Ishikawa (cell line): Measurements from ENCODE around the gene NSUN4.

Experiments
- CEBPB ChIP-seq: IDR thresholded peaks from 2 replicates; pipeline ENCODE4 v1.6.1; 2012
- CREB1 ChIP-seq: IDR thresholded peaks from 2 replicates; pipeline ENCODE4 v1.6.1; 2012; ENCODE audit warnings: low read depth
- EGR1 ChIP-seq: IDR thresholded peaks from 2 replicates; pipeline ENCODE4 v1.6.1; 2012
- EP300 ChIP-seq: IDR thresholded peaks from 2 replicates; pipeline ENCODE4 v1.6.1; 2012; ENCODE audit warnings: borderline replicate concordance
- FOXM1 ChIP-seq: IDR thresholded peaks from 2 replicates; pipeline ENCODE4 v1.6.1; 2012; ENCODE audit warnings: low read depth, borderline replicate concordance
- MAX ChIP-seq: IDR thresholded peaks from 2 replicates; pipeline ENCODE4 v1.6.1; 2012
- NFIC ChIP-seq: IDR thresholded peaks from 2 replicates; pipeline ENCODE4 v1.6.1; 2012
- RAD21 ChIP-seq: IDR thresholded peaks from 2 replicates; pipeline ENCODE4 v1.6.1; 2012; ENCODE audit warnings: low read depth
- TAF1 ChIP-seq: IDR thresholded peaks from 2 replicates; pipeline ENCODE4 v1.6.1; 2012; ENCODE audit warnings: low read depth, mild to moderate bottlenecking
- TCF12 ChIP-seq: IDR thresholded peaks from 2 replicates; pipeline ENCODE4 v1.6.1; 2012; ENCODE audit warnings: low read depth
- TEAD4 ChIP-seq: IDR thresholded peaks from 2 replicates; pipeline ENCODE4 v1.6.1; 2012
- YY1 ChIP-seq: IDR thresholded peaks from 2 replicates; pipeline ENCODE4 v1.6.1; 2012; ENCODE audit warnings: low read depth
- ZBTB7A ChIP-seq: IDR thresholded peaks from 2 replicates; pipeline ENCODE4 v1.6.1; 2012; ENCODE audit warnings: low read depth
- TF ChIP-seq, protein P1 (sequence below): IDR thresholded peaks from 2 replicates; pipeline ENCODE4 v1.6.1; 2012; ENCODE audit warnings: low read depth, mild to moderate bottlenecking
- TF ChIP-seq, protein P2 (sequence below): IDR thresholded peaks from 2 replicates; pipeline ENCODE4 v1.6.1; 2012

The NSUN4 gene

DNA sequence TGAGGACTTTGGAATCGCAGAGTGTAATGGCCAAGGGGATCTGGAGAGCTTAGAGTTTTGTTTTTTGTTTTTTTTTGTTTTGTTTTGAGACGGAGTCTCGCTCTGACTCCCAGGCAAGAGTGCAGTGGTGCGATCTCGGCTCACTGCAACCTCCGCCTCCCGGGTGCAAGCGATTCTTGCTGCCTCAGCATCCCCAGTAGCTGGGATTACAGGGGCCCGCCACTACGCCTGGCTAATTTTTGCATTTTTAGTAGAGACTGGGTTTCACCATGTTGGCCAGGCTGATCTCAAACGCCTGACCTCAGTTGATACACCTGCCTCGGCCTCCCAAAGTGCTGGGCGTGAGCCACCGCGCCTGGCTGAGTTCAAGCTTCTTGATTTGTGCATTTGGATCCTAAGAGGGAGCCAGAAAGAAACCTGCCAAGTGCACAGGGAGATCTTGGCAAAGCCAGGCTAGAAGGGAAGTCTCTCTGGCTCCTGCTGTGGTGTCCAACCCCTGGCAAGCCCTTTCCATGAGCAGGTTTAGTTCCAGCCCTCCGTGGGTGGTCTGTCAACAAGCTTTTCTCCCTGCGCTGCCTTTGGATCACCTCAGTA is 54.4 kb downstream of the NSUN4 start:
- TF ChIP-seq MAX (no peak; the same call in 1 of the 2 replicates), CEBPB (no peak), NFIC (peak; percentile 75), TAF1 (no peak), TEAD4 (0 out of 2 replicates have a peak, but pooled peaks have one; percentile 6), CREB1 (no peak), YY1 (no peak), EGR1 (no peak), EP300 (peak; percentile 44; the same call in 1 of the 2 replicates), RAD21 (no peak), FOXM1 (no peak), ZBTB7A (no peak), TCF12 (peak; percentile 32; the same call in 1 of the 2 replicates)
- TF ChIP-seq, protein P1, sequence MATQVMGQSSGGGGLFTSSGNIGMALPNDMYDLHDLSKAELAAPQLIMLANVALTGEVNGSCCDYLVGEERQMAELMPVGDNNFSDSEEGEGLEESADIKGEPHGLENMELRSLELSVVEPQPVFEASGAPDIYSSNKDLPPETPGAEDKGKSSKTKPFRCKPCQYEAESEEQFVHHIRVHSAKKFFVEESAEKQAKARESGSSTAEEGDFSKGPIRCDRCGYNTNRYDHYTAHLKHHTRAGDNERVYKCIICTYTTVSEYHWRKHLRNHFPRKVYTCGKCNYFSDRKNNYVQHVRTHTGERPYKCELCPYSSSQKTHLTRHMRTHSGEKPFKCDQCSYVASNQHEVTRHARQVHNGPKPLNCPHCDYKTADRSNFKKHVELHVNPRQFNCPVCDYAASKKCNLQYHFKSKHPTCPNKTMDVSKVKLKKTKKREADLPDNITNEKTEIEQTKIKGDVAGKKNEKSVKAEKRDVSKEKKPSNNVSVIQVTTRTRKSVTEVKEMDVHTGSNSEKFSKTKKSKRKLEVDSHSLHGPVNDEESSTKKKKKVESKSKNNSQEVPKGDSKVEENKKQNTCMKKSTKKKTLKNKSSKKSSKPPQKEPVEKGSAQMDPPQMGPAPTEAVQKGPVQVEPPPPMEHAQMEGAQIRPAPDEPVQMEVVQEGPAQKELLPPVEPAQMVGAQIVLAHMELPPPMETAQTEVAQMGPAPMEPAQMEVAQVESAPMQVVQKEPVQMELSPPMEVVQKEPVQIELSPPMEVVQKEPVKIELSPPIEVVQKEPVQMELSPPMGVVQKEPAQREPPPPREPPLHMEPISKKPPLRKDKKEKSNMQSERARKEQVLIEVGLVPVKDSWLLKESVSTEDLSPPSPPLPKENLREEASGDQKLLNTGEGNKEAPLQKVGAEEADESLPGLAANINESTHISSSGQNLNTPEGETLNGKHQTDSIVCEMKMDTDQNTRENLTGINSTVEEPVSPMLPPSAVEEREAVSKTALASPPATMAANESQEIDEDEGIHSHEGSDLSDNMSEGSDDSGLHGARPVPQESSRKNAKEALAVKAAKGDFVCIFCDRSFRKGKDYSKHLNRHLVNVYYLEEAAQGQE: no peak
- TF ChIP-seq, protein P2, sequence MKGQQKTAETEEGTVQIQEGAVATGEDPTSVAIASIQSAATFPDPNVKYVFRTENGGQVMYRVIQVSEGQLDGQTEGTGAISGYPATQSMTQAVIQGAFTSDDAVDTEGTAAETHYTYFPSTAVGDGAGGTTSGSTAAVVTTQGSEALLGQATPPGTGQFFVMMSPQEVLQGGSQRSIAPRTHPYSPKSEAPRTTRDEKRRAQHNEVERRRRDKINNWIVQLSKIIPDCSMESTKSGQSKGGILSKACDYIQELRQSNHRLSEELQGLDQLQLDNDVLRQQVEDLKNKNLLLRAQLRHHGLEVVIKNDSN: no peak

GRCh38 chr1:46396441-46397398 is 56.1 kb downstream of the NSUN4 start:
- TF ChIP-seq NFIC (no peak), RAD21 (no peak), EGR1 (no peak), CREB1 (no peak), CEBPB (no peak)
- TF ChIP-seq, protein P2: no peak

DNA sequence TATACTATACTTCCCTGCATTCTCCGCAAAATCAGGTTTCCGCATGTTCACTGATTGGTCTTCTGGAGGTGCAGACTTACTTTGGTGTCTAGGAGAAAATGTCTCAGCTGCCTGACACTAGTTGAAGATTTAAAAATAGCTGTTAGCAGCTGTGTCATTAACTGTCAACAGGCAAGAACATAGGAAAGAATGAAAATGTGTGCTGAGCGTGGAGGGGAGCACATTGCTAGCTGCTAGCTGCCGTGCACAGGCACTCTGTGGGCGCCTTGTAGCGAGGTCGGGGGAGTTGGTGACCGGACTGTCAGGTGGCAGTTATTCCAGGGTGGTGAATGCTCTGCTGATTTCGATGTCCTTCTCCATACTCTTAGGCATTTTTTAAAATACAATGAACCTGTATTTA is 58.7 kb downstream of the NSUN4 start:
- no peak for TF ChIP-seq EGR1
- TF ChIP-seq, protein P2: no peak
- TF ChIP-seq RAD21: no peak
- TF ChIP-seq TEAD4: no peak
- no peak for TF ChIP-seq YY1
- no peak for TF ChIP-seq TAF1
- TF ChIP-seq NFIC: no peak
- no peak for TF ChIP-seq CEBPB
- no peak for TF ChIP-seq FOXM1
- TF ChIP-seq CREB1: no peak
- TF ChIP-seq ZBTB7A: no peak

- no peak for TF ChIP-seq CEBPB
- no peak for TF ChIP-seq CREB1
- TF ChIP-seq TAF1: no peak
- TF ChIP-seq TEAD4: no peak
- TF ChIP-seq ZBTB7A: no peak
- TF ChIP-seq RAD21: no peak
- TF ChIP-seq MAX: no peak
- TF ChIP-seq EGR1: no peak
- TF ChIP-seq, protein P1: no peak
- no peak for TF ChIP-seq NFIC
- TF ChIP-seq EP300: no peak
- TF ChIP-seq, protein P2: no peak
- TF ChIP-seq TCF12: no peak
- TF ChIP-seq YY1: no peak
Measured at GRCh38 chr1:46400421-46400820, 59.8 kb downstream of the NSUN4 start.
